ENCODE data around the gene RAB6B.
"Not testable (repeated sequence)": the region's sequence is repeated elsewhere in the genome, so short reads cannot be mapped to it uniquely, and the experiment has no call there.

Gene RAB6B

DNA sequence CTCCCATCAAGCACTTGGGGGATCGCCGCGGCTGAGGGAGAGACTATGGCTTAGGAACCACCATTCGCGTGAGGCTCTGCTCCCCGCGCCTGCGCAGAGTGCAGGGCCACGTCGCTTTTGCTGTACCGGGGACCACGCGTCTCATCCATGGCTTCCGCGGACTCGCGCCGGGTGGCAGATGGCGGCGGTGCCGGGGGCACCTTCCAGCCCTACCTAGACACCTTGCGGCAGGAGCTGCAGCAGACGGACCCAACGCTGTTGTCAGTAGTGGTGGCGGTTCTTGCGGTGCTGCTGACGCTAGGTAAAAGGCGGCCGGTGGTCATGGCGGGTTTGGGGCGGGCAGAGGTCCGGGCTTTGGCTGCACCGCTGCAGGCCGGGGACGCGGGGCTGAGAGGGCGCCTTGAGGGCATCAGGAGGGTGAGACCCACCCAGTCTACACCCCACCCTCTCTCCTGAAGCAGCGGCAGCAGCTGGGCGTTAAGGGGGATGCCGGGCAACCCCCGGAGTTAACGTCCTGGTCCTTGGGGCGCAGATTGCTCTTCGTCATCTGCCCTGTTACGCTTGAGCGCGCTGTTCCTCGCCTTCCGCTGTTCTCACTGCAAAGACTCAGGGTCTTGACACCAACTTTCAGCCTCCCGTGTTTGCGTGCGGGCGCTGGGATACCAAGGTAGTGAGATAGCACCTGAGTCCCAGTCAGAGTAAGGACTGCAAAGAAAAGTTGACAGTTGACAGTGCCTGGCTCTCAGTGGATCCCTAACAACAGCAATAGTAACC lies 89.8 kb downstream of the RAB6B start, which contains the start of gene SRPRB:
Gene SRPRB, plus strand, starts transcription at position 114 of the 774 bp plus-strand sequence. Its CDS starts 34 bp downstream, at position 148.
- peak; percentile 94 for DNase-seq (ENCODE audit: low read depth)

- DNase-seq (ENCODE audit: low read depth): no peak
Observed at GRCh38 chr3:133805384-133805701, 90.3 kb downstream of the RAB6B start.

DNA sequence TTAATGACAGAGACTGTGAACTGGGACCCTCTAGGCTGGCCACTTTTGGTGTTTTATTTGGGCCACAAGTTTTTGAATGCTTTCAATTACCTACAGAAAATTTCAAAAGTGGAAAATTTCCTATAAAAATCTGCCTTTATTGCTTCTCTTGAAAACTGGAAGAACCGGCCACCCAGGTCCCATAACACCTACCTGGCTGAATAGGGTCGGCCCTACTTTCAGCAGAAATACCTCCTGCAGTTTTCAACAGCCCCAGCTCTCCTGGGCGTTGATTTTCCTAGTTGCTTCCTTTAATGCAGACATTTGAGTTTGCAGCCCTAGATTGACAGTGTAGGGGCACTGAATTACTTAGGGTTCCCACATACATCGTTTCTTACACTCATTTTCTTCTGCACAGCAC lies 90.8 kb downstream of the RAB6B start:
- no peak for DNase-seq (ENCODE audit: low read depth)

- no peak for DNase-seq (ENCODE audit: low read depth)
Observed at GRCh38 chr3:133803469-133803868, 92.2 kb downstream of the RAB6B start.

DNA sequence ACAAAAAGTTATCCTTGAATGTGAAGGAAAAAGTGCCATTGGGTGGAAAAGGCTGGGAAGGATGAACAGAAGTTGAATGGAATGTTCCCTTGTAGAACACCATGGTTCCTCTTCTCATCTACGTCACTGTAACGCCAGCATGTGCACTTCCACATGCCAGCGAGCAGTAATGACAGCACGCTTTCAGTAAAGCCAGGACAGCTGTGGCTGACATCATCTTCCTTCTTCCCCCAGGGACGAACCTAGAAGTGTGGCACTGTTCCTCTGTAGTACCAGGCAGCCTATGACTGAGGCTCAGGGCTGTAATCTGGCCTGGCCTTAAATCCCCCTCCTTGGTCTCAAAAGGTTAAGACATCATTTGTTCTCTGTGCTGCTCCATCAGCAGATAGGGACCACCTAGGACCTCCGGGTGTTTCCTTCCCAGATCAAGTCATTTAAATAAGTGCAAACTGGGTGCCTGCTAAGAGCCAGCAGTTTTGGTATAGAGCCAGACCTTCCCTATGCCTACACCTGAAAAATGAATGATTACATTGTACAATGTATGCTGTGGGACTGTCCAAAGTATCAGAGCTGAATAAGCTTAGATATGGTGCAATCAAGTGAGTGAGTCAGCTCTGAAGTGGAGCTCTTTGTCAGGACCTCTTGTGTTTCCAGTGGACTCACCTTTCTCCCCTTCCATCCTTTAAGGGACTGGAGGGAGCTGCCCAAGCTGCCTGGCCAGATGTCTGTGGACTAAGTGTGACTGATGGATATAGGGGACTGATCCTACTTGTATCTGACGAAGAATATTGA lies 95.7 kb downstream of the RAB6B start:
- no peak for DNase-seq (ENCODE audit: low read depth)

DNA sequence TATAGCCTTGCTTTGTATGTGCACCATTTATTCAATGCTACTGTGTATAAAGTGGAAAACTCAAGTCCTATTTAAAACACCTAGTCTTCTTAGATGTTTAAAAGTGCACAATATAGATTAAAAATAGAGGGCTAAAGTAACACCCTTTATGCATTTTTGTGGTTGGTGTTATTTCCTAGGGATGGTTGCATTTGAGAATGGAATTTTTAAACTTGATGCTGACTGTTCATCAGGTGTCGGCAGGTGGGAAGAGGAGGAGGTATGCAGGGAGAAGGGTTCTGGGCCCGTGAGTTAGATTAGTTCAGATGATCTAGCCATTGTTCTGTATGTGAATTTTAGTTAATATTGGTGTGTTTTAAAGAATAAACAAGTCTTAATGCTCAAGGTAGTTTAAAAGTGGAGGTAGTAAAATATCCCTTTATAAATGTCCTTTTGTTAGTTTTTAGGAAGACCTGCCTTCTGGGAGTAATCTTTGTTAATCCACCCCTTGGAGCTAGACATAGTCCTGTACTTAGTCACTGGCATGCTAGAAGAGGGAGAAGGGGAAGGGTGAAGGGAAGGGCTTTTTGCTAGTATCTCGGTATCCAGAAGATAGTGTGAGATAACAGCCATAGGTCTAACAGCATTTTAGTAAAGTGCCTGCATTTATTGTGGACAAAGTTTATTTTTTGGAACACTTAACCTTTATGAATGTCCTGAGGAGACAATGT lies 98.1 kb downstream of the RAB6B start:
- DNase-seq (ENCODE audit: low read depth): no peak

GRCh38 chr3:133792171-133792763 lies 103.4 kb downstream of the RAB6B start:
- DNase-seq (ENCODE audit: low read depth): no peak

GRCh38 chr3:133788024-133788423 lies 107.7 kb downstream of the RAB6B start:
- DNase-seq (ENCODE audit: low read depth): no peak

- no peak for DNase-seq (ENCODE audit: low read depth)
Observed at GRCh38 chr3:133783762-133784161, 111.9 kb downstream of the RAB6B start.

GRCh38 chr3:133782454-133782853 lies 113.2 kb downstream of the RAB6B start:
- DNase-seq (ENCODE audit: low read depth): no peak

GRCh38 chr3:133781570-133781969 lies 114.1 kb downstream of the RAB6B start:
- no peak for DNase-seq (ENCODE audit: low read depth)

GRCh38 chr3:133780756-133781155 lies 114.9 kb downstream of the RAB6B start:
- not testable (repeated sequence) for DNase-seq (ENCODE audit: low read depth)

DNA sequence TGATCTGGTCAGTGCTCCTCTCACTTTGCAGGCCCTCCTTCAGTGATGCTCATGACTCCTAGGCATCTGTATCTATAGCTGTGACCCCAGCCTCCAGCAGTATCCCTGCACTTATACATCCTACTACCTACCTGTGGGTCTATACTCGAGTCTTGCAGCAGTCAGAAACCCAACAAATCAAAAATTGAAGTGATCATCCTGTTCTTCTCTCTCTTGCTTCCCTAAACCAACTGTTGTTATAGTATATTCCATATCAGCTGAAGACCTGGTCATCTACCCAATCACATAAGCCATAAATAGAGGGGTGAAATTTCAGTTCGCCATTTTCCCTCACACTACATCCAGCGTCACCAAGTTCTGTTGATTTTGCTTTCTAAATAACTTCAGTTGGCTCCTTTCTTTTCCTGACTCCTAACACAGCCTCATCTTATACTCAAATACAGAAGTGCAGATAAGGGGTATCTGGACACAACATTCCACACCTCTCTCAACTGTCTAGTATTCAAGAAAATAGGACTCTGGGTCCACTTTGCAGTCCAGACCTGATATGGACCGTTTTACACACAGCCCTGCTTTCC lies 116.0 kb downstream of the RAB6B start:
- no peak for DNase-seq (ENCODE audit: low read depth)

DNA sequence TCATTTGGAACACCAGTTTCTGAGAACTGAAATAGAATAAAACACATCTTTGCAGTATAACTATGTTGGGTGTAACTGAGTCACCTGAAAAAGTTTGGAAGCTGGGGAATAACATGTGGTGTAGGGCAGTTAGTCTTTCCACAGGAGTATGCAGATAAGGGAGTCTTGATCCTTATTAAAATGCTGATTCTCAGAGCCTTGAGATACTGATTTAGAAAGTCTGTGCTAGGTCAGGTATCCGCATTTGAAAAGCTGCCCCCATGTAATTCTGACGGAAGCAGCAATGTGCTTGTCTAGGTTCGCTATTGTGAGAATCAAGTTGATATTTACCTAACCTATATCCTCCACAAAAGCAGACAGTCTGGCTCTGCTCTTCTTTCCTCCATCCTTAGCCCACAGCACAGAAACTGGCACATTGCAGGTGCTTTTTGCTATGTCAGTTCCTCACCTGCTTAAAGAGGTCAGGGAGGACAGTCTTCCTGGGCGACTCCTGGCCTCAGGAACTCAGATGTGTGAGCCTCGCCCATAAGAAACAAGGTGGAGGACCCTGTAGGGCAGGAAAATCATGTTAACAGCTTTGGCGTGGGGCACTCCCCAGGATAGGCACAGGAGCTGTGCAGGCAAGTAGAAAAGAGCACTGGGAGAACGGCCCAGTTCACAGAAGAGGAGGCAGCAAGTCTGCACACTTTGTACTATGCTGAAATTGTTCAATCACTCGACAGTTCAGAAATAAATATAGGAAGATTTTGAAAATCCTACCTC lies 117.7 kb downstream of the RAB6B start:
- no peak for DNase-seq (ENCODE audit: low read depth)

GRCh38 chr3:133776794-133777438 lies 118.8 kb downstream of the RAB6B start:
- DNase-seq (ENCODE audit: low read depth): no peak

DNA sequence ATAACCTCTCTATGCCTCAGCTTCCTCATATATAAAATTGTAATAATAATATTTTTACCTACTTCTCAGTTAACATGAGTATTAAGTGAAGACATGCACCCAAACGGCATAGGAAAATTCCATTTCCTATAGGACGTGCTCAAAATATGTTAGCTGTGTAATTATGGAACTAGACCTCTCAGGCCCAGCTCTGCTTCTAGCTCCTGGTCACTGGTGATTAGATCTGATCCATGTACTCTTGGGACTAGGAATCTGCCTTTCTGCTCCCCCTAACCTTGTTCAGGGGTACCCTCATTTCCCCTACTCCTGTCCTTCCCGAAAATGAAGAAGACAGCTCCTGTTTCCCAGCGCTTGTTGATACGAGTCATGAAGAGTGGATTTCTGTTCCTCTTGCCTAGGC lies 119.8 kb downstream of the RAB6B start:
- no peak for DNase-seq (ENCODE audit: low read depth)

GRCh38 chr3:133775309-133775708 lies 120.4 kb downstream of the RAB6B start:
- DNase-seq (ENCODE audit: low read depth): no peak
